A549 treated with AZD9567 at 1 μM for 4 hours (cell line): ENCODE data around the gene FBXO39. TPM values are rescaled to one million over a fixed set of nuclear protein-coding genes. Genes with fewer than 3 reads are reported as not detected.

Experiments used
- total RNA-seq: library from RNA; stranded (reverse); fragments of 200-300 nt; extraction: Qiagen RNA extraction; gene quantifications from 5 replicates; pipeline ENCODE4 v1.2.3, GENCODE V29; 2022; ENCODE audit not compliant: insufficient read depth

FBXO39 gene
- not detected in 5 replicates for total RNA-seq

GRCh38 chr17:6775871-6776405, at the start of gene FBXO39:
TSS of gene FBXO39 (plus strand) at chr17:6776215. CDS start at chr17:6779869, 3,654 bp downstream.

GRCh38 chr17:6755731-6756184, 20.3 kb upstream of the FBXO39 start, which contains the start of gene XAF1:
TSS of gene XAF1 (plus strand) at chr17:6756046. CDS start at chr17:6756079, 33 bp downstream.

GRCh38 chr17:6831661-6832263, 55.7 kb downstream of the FBXO39 start, which contains the start of gene TEKT1:
TSS of gene TEKT1 (minus strand) at chr17:6831729. CDS start at chr17:6830376, 1,353 bp downstream.

Other genes with a start within 250 kb of the FBXO39 start
- 1.4 to 1.8 TPM (median 1.7 TPM) in 5 replicates for gene PITPNM3, start 219.7 kb upstream of the FBXO39 start, total RNA-seq
- gene KIAA0753, start 135.5 kb upstream of the FBXO39 start, total RNA-seq, result 16.7 to 19.8 TPM (median 17.6 TPM) in 5 replicates
- gene TXNDC17, start 135.2 kb upstream of the FBXO39 start, total RNA-seq, result 321 to 445 TPM (median 430 TPM) in 5 replicates
- gene MED31, start 124.6 kb upstream of the FBXO39 start, total RNA-seq, result 20.7 to 35.8 TPM (median 33.6 TPM) in 5 replicates
- 1.2 to 2.4 TPM (median 2.3 TPM) in 5 replicates for gene C17orf100, start 124.5 kb upstream of the FBXO39 start, total RNA-seq
- 0.08 to 0.29 TPM (median 0.13 TPM) in 4 of 5 replicates, not detected in the other for gene SLC13A5, start 62.8 kb upstream of the FBXO39 start, total RNA-seq
- gene XAF1, start 20.2 kb upstream of the FBXO39 start, total RNA-seq, result not detected in 5 replicates
- gene TEKT1, start 55.5 kb downstream of the FBXO39 start, total RNA-seq, result 0.06 to 0.13 TPM in 2 of 5 replicates, not detected in the others
- not detected in 5 replicates for gene ALOX12, start 219.8 kb downstream of the FBXO39 start, total RNA-seq
- gene RNASEK, start 236.4 kb downstream of the FBXO39 start, total RNA-seq, result 364 to 487 TPM (median 429 TPM) in 5 replicates
- not detected in 5 replicates for gene BCL6B, start 246.8 kb downstream of the FBXO39 start, total RNA-seq